HCT116 (cell line): ENCODE measurements around the gene ALAS1. TPM values are rescaled to one million over a fixed set of nuclear protein-coding genes. Genes with fewer than 3 reads are reported as not detected.

Source experiments
- ATAC-seq: fragments of 200-7000 bp; cut with Tn5 transposase; 2 replicates; pipeline ENCODE4 v1.9.1; 2020; ENCODE audit warnings: mild to moderate bottlenecking, moderate library complexity
- BruUV-seq: library from RNA; stranded (reverse); fragments of 400-500 nt; replicated peaks from 2 replicates; lab custom pipeline; 2021; lab: Mats Ljungman, UMichigan
- CTCF ChIA-PET: fragments of 300-600 bp; sonication (Branson Sonifier 250); formaldehyde crosslinking; loops from one replicate; lab custom pipeline; 2021; ENCODE audit warnings: antibody characterized with exemption; lab: Charles Lee
- POLR2A ChIA-PET: fragments of 300-600, 350-600 bp; sonication (Branson Sonifier 250); formaldehyde crosslinking; loops from one replicate; lab custom pipeline; 2021; ENCODE audit warnings: antibody characterized with exemption; lab: Charles Lee
- RAD21 ChIA-PET, 2 experiments: fragments of 300-600 bp; sonication (Branson Sonifier 250); formaldehyde crosslinking; loops; one replicate each; lab custom pipeline; 2023; ENCODE audit warnings: low total read pairs in 2 of 2; ENCODE audit not compliant: uncharacterized antibody in 2 of 2, unreplicated experiment in 2 of 2, low non-redundant PET in 1 of 2; lab: Charles Lee
- DNase-seq: peaks from one replicate; pipeline ENCODE4 v3.0.0-alpha.2; 2010; ENCODE audit warnings: low read depth, low spot score
- H2AFZ ChIP-seq: fragments of 200-600 bp; shearing (Covaris generic), sonication (generic); 2 replicates; pipeline ENCODE4 v1.6.1; 2017; ENCODE audit warnings: low read depth, mixed run types, mixed read lengths, antibody characterized with exemption, low read length; ENCODE audit not compliant: poor library complexity, severe bottlenecking
- H3K27ac ChIP-seq: 2 replicates; pipeline ENCODE4 v1.5.1; 2012; ENCODE audit warnings: low read depth, low read length
- H3K27me3 ChIP-seq: fragments of 200-600 bp; sonication (generic); 2 replicates; pipeline ENCODE4 v1.6.1; 2016; ENCODE audit warnings: mixed run types, low read length, mixed read lengths; ENCODE audit not compliant: insufficient read depth
- H3K36me3 ChIP-seq, 2 experiments: fragments of 200-500 bp in 1 of 2; fragments of 200-600 bp in 1 of 2; sonication (Bioruptor generic) in 1 of 2; sonication (generic) in 1 of 2; 2 replicates each; pipeline versions ENCODE4 v1.5.1 to v1.6.1; 2014 to 2016; ENCODE audit warnings: low read length in 2 of 2, inconsistent platforms in 1 of 2, mixed read lengths in 1 of 2, mixed run types in 1 of 2; ENCODE audit not compliant: insufficient read depth in 2 of 2, control insufficient read depth in 1 of 2
- H3K4me1 ChIP-seq, 2 experiments: fragments of 200-600 bp in 1 of 2; sonication (generic) in 1 of 2; 2 replicates each; pipeline versions ENCODE4 v1.5.1 to v1.6.1; 2012 to 2017; ENCODE audit warnings: low read length in 2 of 2, inconsistent platforms in 1 of 2, mild to moderate bottlenecking in 1 of 2, mixed read lengths in 1 of 2, mixed run types in 1 of 2, moderate library complexity in 1 of 2; ENCODE audit not compliant: insufficient read depth in 2 of 2, control insufficient read depth in 1 of 2
- H3K4me2 ChIP-seq: fragments of 200-600 bp; sonication (generic); 2 replicates; pipeline ENCODE4 v1.6.1; 2017; ENCODE audit warnings: mixed run types, low read length, mixed read lengths
- H3K4me3 ChIP-seq, 2 experiments: fragments of 200-600 bp in 1 of 2; sonication (generic) in 1 of 2; replicated peaks in 1 of 2; 2 replicates each; pipeline ENCODE4 v1.5.1; 2011 to 2016; ENCODE audit warnings: low read length in 2 of 2, control low read depth in 1 of 2, low read depth in 1 of 2, mild to moderate bottlenecking in 1 of 2, mixed read lengths in 1 of 2, mixed run types in 1 of 2
- H3K79me2 ChIP-seq: fragments of 200-600 bp; sonication (generic); 2 replicates; pipeline ENCODE4 v1.6.1; 2017; ENCODE audit warnings: mild to moderate bottlenecking, mixed run types, low read length, moderate library complexity, mixed read lengths; ENCODE audit not compliant: insufficient read depth
- H3K9ac ChIP-seq: fragments of 200-600 bp; sonication (generic); 2 replicates; pipeline ENCODE4 v1.6.1; 2016; ENCODE audit warnings: low read length, mixed read lengths
- H3K9me2 ChIP-seq: fragments of 200-600 bp; sonication (generic), shearing (Covaris generic); 2 replicates; pipeline ENCODE4 v1.6.1; 2017; ENCODE audit warnings: mixed run types, mild to moderate bottlenecking, moderate library complexity; ENCODE audit not compliant: insufficient read depth
- H3K9me3 ChIP-seq, 2 experiments: fragments of 200-500 bp in 1 of 2; fragments of 200-600 bp in 1 of 2; sonication (Bioruptor generic) in 1 of 2; sonication (generic) in 1 of 2; 2 replicates each; pipeline ENCODE4 v1.6.1; 2014 to 2017; ENCODE audit warnings: low read length in 2 of 2, mixed read lengths in 2 of 2, inconsistent platforms in 1 of 2, low read depth in 1 of 2, mild to moderate bottlenecking in 1 of 2, mixed run types in 1 of 2, moderate library complexity in 1 of 2; ENCODE audit not compliant: control insufficient read depth in 1 of 2, insufficient read depth in 1 of 2
- H4K20me1 ChIP-seq: fragments of 200-600 bp; sonication (generic), shearing (Covaris generic); 2 replicates; pipeline ENCODE4 v1.6.1; 2017; ENCODE audit warnings: mixed run types, mild to moderate bottlenecking, moderate library complexity; ENCODE audit not compliant: insufficient read depth
- CBX3 ChIP-seq: IDR thresholded peaks from 2 replicates; pipeline ENCODE4 v1.6.1; 2012; ENCODE audit warnings: low read depth
- CEBPB ChIP-seq: IDR thresholded peaks from 2 replicates; pipeline ENCODE4 v1.6.1; 2012; ENCODE audit warnings: low read depth
- EGR1 ChIP-seq: IDR thresholded peaks from 2 replicates; pipeline ENCODE4 v1.6.1; 2012; ENCODE audit warnings: low read depth
- ELF1 ChIP-seq: IDR thresholded peaks from 2 replicates; pipeline ENCODE4 v1.6.1; 2012; ENCODE audit warnings: low read depth, borderline replicate concordance
- EZH2 ChIP-seq: fragments of 200-600 bp; sonication (generic); IDR thresholded peaks from 2 replicates; pipeline ENCODE4 v1.6.1; 2017; ENCODE audit warnings: antibody characterized with exemption, mixed run types
- EZH2phosphoT487 ChIP-seq: fragments of 200-600 bp; IDR thresholded peaks from 2 replicates; pipeline ENCODE4 v1.6.1; 2018; ENCODE audit warnings: antibody characterized with exemption, borderline replicate concordance
- FOSL1 ChIP-seq: IDR thresholded peaks from 2 replicates; pipeline ENCODE4 v1.6.1; 2012; ENCODE audit warnings: low read depth
- MAX ChIP-seq: IDR thresholded peaks from 2 replicates; pipeline ENCODE4 v1.6.1; 2012
- POLR2A ChIP-seq: IDR thresholded peaks from 2 replicates; pipeline ENCODE4 v1.7.0; 2011; ENCODE audit warnings: borderline replicate concordance; ENCODE audit not compliant: insufficient read depth, insufficient read length; ENCODE audit errors: extremely low read depth
- POLR2AphosphoS5 ChIP-seq: IDR thresholded peaks from 2 replicates; pipeline ENCODE4 v1.6.1; 2011; ENCODE audit warnings: mild to moderate bottlenecking, low read depth, low read length, moderate library complexity
- RAD21 ChIP-seq: IDR thresholded peaks from 2 replicates; pipeline ENCODE4 v1.6.1; 2012; ENCODE audit warnings: low read depth, mild to moderate bottlenecking
- REST ChIP-seq: IDR thresholded peaks from 2 replicates; pipeline ENCODE4 v1.6.1; 2012; ENCODE audit warnings: low read depth
- SIN3A ChIP-seq: IDR thresholded peaks from 2 replicates; pipeline ENCODE4 v1.6.1; 2012; ENCODE audit warnings: low read depth
- SRF ChIP-seq: IDR thresholded peaks from 2 replicates; pipeline ENCODE4 v1.6.1; 2012; ENCODE audit warnings: low read depth
- TCF7L2 ChIP-seq: IDR thresholded peaks from 2 replicates; pipeline ENCODE4 v1.7.0; 2011; ENCODE audit warnings: borderline replicate concordance, inconsistent platforms; ENCODE audit not compliant: insufficient read depth, insufficient read length; ENCODE audit errors: extremely low read depth
- YY1 ChIP-seq: IDR thresholded peaks from 2 replicates; pipeline ENCODE4 v1.6.1; 2011; ENCODE audit warnings: low read length, low read depth, moderate library complexity, mild to moderate bottlenecking; ENCODE audit not compliant: insufficient replicate concordance; ENCODE audit errors: extremely low read depth
- ZFX ChIP-seq: fragments of 450-650 bp; IDR thresholded peaks from 2 replicates; pipeline ENCODE4 v1.6.1; 2017
- ZNF274 ChIP-seq: fragments of 200-500 bp; sonication (Bioruptor generic); IDR thresholded peaks from 2 replicates; pipeline ENCODE4 v1.6.1; 2014; ENCODE audit warnings: mild to moderate bottlenecking, low read depth, low read length, inconsistent platforms
- intact Hi-C: fragments of 100-400 bp; cut with micrococcal nuclease; formaldehyde crosslinking; loops from 2 replicates; pipeline ENCODE4 v1.10.0; 2022
- total RNA-seq: library from RNA; stranded (reverse); gene quantifications from one replicate; pipeline ENCODE4 v1.2.1, GENCODE V29; 2021; ENCODE audit not compliant: unreplicated experiment
- TF ChIP-seq, protein P1 (sequence below): IDR thresholded peaks from 2 replicates; pipeline ENCODE4 v1.6.1; 2011; ENCODE audit warnings: mild to moderate bottlenecking, low read length, moderate library complexity; ENCODE audit not compliant: insufficient replicate concordance; ENCODE audit errors: extremely low read depth
- TF ChIP-seq, protein P2 (sequence below): IDR thresholded peaks from 2 replicates; pipeline ENCODE4 v1.6.1; 2012

ALAS1 gene
- total RNA-seq, 1 experiment from 2014 or later = 74.0 TPM

- Histone ChIP-seq H3K27me3 (no peaks in the 10 kb centered on the region), H3K79me2 (peaks cover 30% of the 10 kb centered on the region), H3K27ac (peak within 1 kb of the TSS; percentile 62), H3K4me1 (peaks cover 8 to 30% of the 10 kb centered on the region in 2 experiments), H4K20me1 (no peaks in the 10 kb centered on the region; the same call in 1 of the 2 replicates), H3K9me3 (no peaks in the 10 kb centered on the region), H3K9ac (peak within 1 kb of the TSS; percentile 91), H3K4me3 (peak within 1 kb of the TSS; percentile 86 to 92), H2AFZ (peak within 1 kb of the TSS; percentile 84), H3K4me2 (peak within 1 kb of the TSS; percentile 96), H3K36me3 (peaks cover 0 to 4% of the 10 kb centered on the region in 2 experiments; a peak in 1 of 4 replicates), H3K9me2 (no peaks in the 10 kb centered on the region)
- RAD21 ChIA-PET = interaction anchor here (1.0 to 1.3 kb wide), 3 partner anchors 83 to 1375 kb away, joined by 3 to 4 read pairs (median 3); no protein-coding TSS in a partner anchor
- DNase-seq = peak; percentile 97
- peak; percentile 89 for ATAC-seq
- intact Hi-C loops = loop anchor here (1.0 to 5.0 kb wide), 4 partner anchors 44 to 212 kb away; partner anchors contain the start of genes ALAS1, PARP3 and RRP9
- POLR2A ChIA-PET = interaction anchor here (0.7 to 1.9 kb wide), 19 partner anchors 11 to 212 kb away, joined by 3 to 14 read pairs (median 3); partner anchors contain the start of genes PARP3 and RPL29
- CTCF ChIA-PET = interaction anchor here (1.0 to 1.9 kb wide), 7 partner anchors 9 to 213 kb away, joined by 3 to 7 read pairs (median 5); partner anchors contain the start of genes ABHD14B and RRP9
- no TSS peak for BruUV-seq
- no peak for TF ChIP-seq EZH2
- peak; percentile 59 for TF ChIP-seq POLR2A
- no peak for TF ChIP-seq SRF
- TF ChIP-seq POLR2AphosphoS5 = peak; percentile 85
- TF ChIP-seq RAD21 = no peak
- TF ChIP-seq SIN3A = peak; percentile 89; the same call in 1 of the 2 replicates
- TF ChIP-seq YY1 = peak; percentile 75
- TF ChIP-seq ELF1 = peak; percentile 87; the same call in 1 of the 2 replicates
- TF ChIP-seq ZFX = peak; percentile 80; the same call in 1 of the 2 replicates
- TF ChIP-seq CEBPB = peak; percentile 99
- TF ChIP-seq EZH2phosphoT487 = no peak
- TF ChIP-seq, protein P1, sequence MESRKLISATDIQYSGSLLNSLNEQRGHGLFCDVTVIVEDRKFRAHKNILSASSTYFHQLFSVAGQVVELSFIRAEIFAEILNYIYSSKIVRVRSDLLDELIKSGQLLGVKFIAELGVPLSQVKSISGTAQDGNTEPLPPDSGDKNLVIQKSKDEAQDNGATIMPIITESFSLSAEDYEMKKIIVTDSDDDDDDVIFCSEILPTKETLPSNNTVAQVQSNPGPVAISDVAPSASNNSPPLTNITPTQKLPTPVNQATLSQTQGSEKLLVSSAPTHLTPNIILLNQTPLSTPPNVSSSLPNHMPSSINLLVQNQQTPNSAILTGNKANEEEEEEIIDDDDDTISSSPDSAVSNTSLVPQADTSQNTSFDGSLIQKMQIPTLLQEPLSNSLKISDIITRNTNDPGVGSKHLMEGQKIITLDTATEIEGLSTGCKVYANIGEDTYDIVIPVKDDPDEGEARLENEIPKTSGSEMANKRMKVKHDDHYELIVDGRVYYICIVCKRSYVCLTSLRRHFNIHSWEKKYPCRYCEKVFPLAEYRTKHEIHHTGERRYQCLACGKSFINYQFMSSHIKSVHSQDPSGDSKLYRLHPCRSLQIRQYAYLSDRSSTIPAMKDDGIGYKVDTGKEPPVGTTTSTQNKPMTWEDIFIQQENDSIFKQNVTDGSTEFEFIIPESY = no peak
- TF ChIP-seq, protein P2, sequence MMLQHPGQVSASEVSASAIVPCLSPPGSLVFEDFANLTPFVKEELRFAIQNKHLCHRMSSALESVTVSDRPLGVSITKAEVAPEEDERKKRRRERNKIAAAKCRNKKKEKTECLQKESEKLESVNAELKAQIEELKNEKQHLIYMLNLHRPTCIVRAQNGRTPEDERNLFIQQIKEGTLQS = no peak
- TF ChIP-seq ZNF274 = no peak
- TF ChIP-seq EGR1 = peak; percentile 100
- TF ChIP-seq FOSL1 = no peak
- TF ChIP-seq TCF7L2 = peak; percentile 31
- TF ChIP-seq REST = no peak
- TF ChIP-seq CBX3 = peak; percentile 83; the same call in 1 of the 2 replicates
- peak; percentile 99 for TF ChIP-seq MAX
Measured at GRCh38 chr3:52154135-52155094, 43.5 kb upstream of the ALAS1 start, which contains the start of gene POC1A. POC1A (minus strand) TSS chr3:52154423; CDS start chr3:52154372, 51 bp downstream.
